ENCODE measurements around the gene CHPF2.

CHPF2 gene

GRCh38 chr7:151275813-151276577 is 43.7 kb downstream of the CHPF2 start:
- Histone ChIP-seq H3K36me3 (ENCODE audit: insufficient read depth, low read length) (no peaks in the 10 kb centered on the region), H3K9me3 (ENCODE audit: low read length) (no peaks in the 10 kb centered on the region), H3K9ac (ENCODE audit: low read length) (no peak overlapping the region), H3K27ac (ENCODE audit: low read depth, low read length) (no peak overlapping the region), H3K4me1 (ENCODE audit: insufficient read depth, low read length) (peaks cover 25% of the 10 kb centered on the region), H3K4me3 (ENCODE audit: low read depth in 1 of 2, low read length in 2 of 2) (peak overlapping the region; percentile 7 to 27), H3K27me3 (ENCODE audit: control insufficient read depth in 1 of 2, insufficient read depth in 2 of 2, low read length in 2 of 2) (no peaks in the 10 kb centered on the region)

GRCh38 chr7:151276666-151277590 is 44.6 kb downstream of the CHPF2 start:
- H3K4me3 ChIP-seq (ENCODE audit: low read depth in 1 of 2, low read length in 2 of 2) = peak overlapping the region; percentile 30 to 71
- no peak overlapping the region for H3K27ac ChIP-seq (ENCODE audit: low read depth, low read length)
- H3K4me1 ChIP-seq (ENCODE audit: insufficient read depth, low read length) = peaks cover 23% of the 10 kb centered on the region
- no peaks in the 10 kb centered on the region for H3K36me3 ChIP-seq (ENCODE audit: insufficient read depth, low read length)
- no peaks in the 10 kb centered on the region for H3K9me3 ChIP-seq (ENCODE audit: low read length)
- H3K9ac ChIP-seq (ENCODE audit: low read length) = no peak overlapping the region
- H3K27me3 ChIP-seq (ENCODE audit: control insufficient read depth in 1 of 2, insufficient read depth in 2 of 2, low read length in 2 of 2) = peaks cover 0 to under 1% of the 10 kb centered on the region in 2 donors

DNA sequence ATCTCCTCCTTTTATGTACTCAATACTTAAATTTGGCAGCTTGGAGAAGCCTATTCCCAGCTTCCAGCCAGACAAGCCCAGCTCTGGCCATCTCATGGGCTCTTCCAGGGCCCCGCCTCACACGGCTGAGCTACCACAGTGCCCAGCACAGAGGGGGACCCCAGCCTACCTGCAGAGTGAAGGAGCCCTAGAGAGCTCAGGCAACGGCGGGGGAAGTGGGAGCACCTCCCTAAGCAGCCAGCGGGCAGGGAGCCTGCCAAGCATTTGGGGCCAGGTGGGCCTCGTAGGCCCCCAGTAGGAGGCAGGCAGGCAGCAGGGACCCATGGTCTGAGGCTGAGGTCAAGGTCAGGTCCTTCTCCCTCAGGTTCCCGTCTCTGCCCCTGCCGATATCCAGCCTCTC is 45.3 kb downstream of the CHPF2 start:
- H3K27me3 ChIP-seq (ENCODE audit: control insufficient read depth in 1 of 2, insufficient read depth in 2 of 2, low read length in 2 of 2) = peaks cover 0 to 4% of the 10 kb centered on the region in 2 donors
- H3K27ac ChIP-seq (ENCODE audit: low read depth, low read length) = no peak overlapping the region
- H3K36me3 ChIP-seq (ENCODE audit: insufficient read depth, low read length) = no peaks in the 10 kb centered on the region
- no peak overlapping the region for H3K9ac ChIP-seq (ENCODE audit: low read length)
- H3K4me3 ChIP-seq (ENCODE audit: low read depth in 1 of 2, low read length in 2 of 2) = peak overlapping the region; percentile 30 to 71
- peaks cover 18% of the 10 kb centered on the region for H3K4me1 ChIP-seq (ENCODE audit: insufficient read depth, low read length)
- no peaks in the 10 kb centered on the region for H3K9me3 ChIP-seq (ENCODE audit: low read length)

- Histone ChIP-seq H3K9me3 (ENCODE audit: low read length) (no peaks in the 10 kb centered on the region), H3K27me3 (ENCODE audit: control insufficient read depth in 1 of 2, insufficient read depth in 2 of 2, low read length in 2 of 2) (peaks cover 0 to 4% of the 10 kb centered on the region in 2 donors), H3K4me3 (ENCODE audit: low read depth in 1 of 2, low read length in 2 of 2) (no peak overlapping the region), H3K4me1 (ENCODE audit: insufficient read depth, low read length) (peaks cover 18% of the 10 kb centered on the region), H3K36me3 (ENCODE audit: insufficient read depth, low read length) (no peaks in the 10 kb centered on the region), H3K9ac (ENCODE audit: low read length) (no peak overlapping the region), H3K27ac (ENCODE audit: low read depth, low read length) (no peak overlapping the region)
These were observed 46.7 kb downstream of the CHPF2 start for GRCh38 chr7:151278949-151279348.

DNA sequence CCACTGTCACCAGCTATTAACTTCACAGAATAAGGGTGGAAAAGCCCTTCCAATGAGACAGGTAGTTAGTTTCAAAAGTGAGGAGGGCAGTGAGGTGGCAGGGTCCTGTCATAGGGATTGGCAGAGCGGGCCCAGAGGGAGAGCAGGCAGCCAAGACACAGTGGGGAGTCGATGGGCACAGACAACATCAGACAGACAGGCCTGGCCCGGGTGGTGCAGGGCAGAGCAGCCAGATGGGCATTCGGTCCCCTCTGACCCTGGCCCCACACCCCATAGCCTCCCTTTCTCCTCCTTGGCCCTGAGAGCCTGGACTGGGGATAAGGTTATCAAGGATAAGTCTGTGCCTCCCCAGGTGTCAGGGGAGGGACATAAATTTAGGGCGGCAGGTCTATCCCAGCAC is 47.6 kb downstream of the CHPF2 start:
- Histone ChIP-seq H3K27ac (ENCODE audit: low read depth, low read length) (no peak overlapping the region), H3K9ac (ENCODE audit: low read length) (no peak overlapping the region), H3K27me3 (ENCODE audit: control insufficient read depth in 1 of 2, insufficient read depth in 2 of 2, low read length in 2 of 2) (peaks cover 0 to 4% of the 10 kb centered on the region in 2 donors), H3K36me3 (ENCODE audit: insufficient read depth, low read length) (no peaks in the 10 kb centered on the region), H3K4me1 (ENCODE audit: insufficient read depth, low read length) (peaks cover 18% of the 10 kb centered on the region), H3K4me3 (ENCODE audit: low read depth in 1 of 2, low read length in 2 of 2) (no peak overlapping the region), H3K9me3 (ENCODE audit: low read length) (no peaks in the 10 kb centered on the region)

GRCh38 chr7:151280388-151281019 is 48.2 kb downstream of the CHPF2 start:
- Histone ChIP-seq H3K4me3 (ENCODE audit: low read depth in 1 of 2, low read length in 2 of 2) (no peak overlapping the region), H3K9ac (ENCODE audit: low read length) (no peak overlapping the region), H3K36me3 (ENCODE audit: insufficient read depth, low read length) (no peaks in the 10 kb centered on the region), H3K9me3 (ENCODE audit: low read length) (no peaks in the 10 kb centered on the region), H3K4me1 (ENCODE audit: insufficient read depth, low read length) (peaks cover 18% of the 10 kb centered on the region), H3K27me3 (ENCODE audit: control insufficient read depth in 1 of 2, insufficient read depth in 2 of 2, low read length in 2 of 2) (peaks cover 0 to 4% of the 10 kb centered on the region in 2 donors), H3K27ac (ENCODE audit: low read depth, low read length) (no peak overlapping the region)

DNA sequence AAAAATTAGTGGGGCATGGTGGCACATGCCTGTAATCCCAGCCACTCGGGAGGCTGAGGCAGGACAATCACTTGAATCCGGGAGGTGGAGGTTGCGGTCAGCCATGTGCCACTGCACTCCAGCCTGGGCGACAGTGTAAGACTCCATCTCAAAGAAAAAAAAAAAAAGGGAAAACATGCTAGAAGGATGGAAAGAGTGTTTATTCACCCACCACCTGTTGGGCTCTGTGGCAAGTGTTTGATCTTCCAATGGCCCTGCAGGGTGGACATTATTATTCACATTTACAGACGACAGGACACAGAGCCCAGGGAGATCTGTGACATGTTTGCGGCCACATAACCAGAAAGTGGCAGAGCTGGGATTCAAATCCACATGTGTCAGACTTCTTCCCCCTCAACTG is 49.4 kb downstream of the CHPF2 start:
- Histone ChIP-seq H3K9ac (ENCODE audit: low read length) (no peak overlapping the region), H3K27me3 (ENCODE audit: control insufficient read depth in 1 of 2, insufficient read depth in 2 of 2, low read length in 2 of 2) (peaks cover 0 to 4% of the 10 kb centered on the region in 2 donors), H3K4me3 (ENCODE audit: low read depth in 1 of 2, low read length in 2 of 2) (no peak overlapping the region), H3K4me1 (ENCODE audit: insufficient read depth, low read length) (peaks cover 8% of the 10 kb centered on the region), H3K27ac (ENCODE audit: low read depth, low read length) (no peak overlapping the region), H3K9me3 (ENCODE audit: low read length) (no peaks in the 10 kb centered on the region), H3K36me3 (ENCODE audit: insufficient read depth, low read length) (no peaks in the 10 kb centered on the region)

DNA sequence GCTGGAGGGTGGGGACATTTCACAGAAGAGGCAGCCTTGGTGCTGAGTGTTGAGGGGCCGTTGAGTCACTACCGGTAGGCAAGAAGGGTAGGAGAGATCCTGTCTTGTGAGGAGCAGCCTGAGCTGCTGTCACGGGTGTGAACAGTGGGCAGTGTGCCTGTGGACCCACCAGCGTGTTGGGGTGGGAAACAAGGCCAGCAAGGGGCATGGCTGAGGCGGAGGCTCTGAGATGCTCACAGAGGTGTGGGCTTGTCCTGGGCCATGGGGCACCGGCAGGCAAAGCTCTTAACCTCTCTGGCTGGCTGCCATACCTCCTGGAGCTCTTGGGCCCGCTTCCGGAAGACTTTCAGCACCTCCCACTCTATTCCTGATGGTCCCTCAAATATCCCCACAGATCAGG is 49.8 kb downstream of the CHPF2 start:
- Histone ChIP-seq H3K9me3 (ENCODE audit: low read length) (no peaks in the 10 kb centered on the region), H3K27ac (ENCODE audit: low read depth, low read length) (no peak overlapping the region), H3K4me1 (ENCODE audit: insufficient read depth, low read length) (peaks cover 7% of the 10 kb centered on the region), H3K4me3 (ENCODE audit: low read depth in 1 of 2, low read length in 2 of 2) (no peak overlapping the region), H3K36me3 (ENCODE audit: insufficient read depth, low read length) (no peaks in the 10 kb centered on the region), H3K9ac (ENCODE audit: low read length) (no peak overlapping the region), H3K27me3 (ENCODE audit: control insufficient read depth in 1 of 2, insufficient read depth in 2 of 2, low read length in 2 of 2) (peaks cover 0 to 4% of the 10 kb centered on the region in 2 donors)

DNA sequence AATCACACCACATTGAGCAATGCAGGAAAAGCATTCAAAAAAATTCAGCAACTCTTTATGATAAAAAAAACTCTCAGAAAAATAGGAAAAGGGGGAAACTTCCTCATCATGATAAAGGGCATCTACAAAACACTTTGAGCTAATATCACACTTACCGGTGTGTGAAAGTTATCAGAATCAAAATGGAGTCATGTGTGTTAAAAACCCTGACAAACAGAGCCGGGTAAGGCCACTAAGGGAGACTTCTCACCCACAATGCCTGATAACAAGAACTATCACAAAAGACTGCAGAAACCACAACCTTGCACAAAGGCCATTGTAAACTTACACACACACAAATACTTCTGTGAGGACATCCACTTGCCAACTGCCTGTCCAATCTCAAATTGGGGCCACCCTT is 51.0 kb downstream of the CHPF2 start:
- no peak overlapping the region for H3K9ac ChIP-seq (ENCODE audit: low read length)
- no peaks in the 10 kb centered on the region for H3K36me3 ChIP-seq (ENCODE audit: insufficient read depth, low read length)
- H3K27ac ChIP-seq (ENCODE audit: low read depth, low read length) = no peak overlapping the region
- H3K27me3 ChIP-seq (ENCODE audit: control insufficient read depth in 1 of 2, insufficient read depth in 2 of 2, low read length in 2 of 2) = peaks cover 0 to 4% of the 10 kb centered on the region in 2 donors
- no peaks in the 10 kb centered on the region for H3K4me1 ChIP-seq (ENCODE audit: insufficient read depth, low read length)
- H3K9me3 ChIP-seq (ENCODE audit: low read length) = no peaks in the 10 kb centered on the region
- H3K4me3 ChIP-seq (ENCODE audit: low read depth in 1 of 2, low read length in 2 of 2) = no peak overlapping the region

- H3K27ac ChIP-seq (ENCODE audit: low read depth, low read length) = no peak overlapping the region
These were observed 53.9 kb downstream of the CHPF2 start for GRCh38 chr7:151286148-151286547.

More at GRCh38 chr7:151286148-151286547, 53.9 kb downstream of the CHPF2 start:
- Histone ChIP-seq H3K9me3 (ENCODE audit: low read length) (no peaks in the 10 kb centered on the region), H3K4me1 (ENCODE audit: insufficient read depth, low read length) (no peaks in the 10 kb centered on the region), H3K9ac (ENCODE audit: low read length) (no peak overlapping the region), H3K4me3 (ENCODE audit: low read depth in 1 of 2, low read length in 2 of 2) (no peak overlapping the region), H3K36me3 (ENCODE audit: insufficient read depth, low read length) (no peaks in the 10 kb centered on the region), H3K27me3 (ENCODE audit: control insufficient read depth in 1 of 2, insufficient read depth in 2 of 2, low read length in 2 of 2) (peaks cover 0 to 4% of the 10 kb centered on the region in 2 donors)

All from muscle layer of colon (tissue), 2 donors.